LNCaP clone FGC (cell line): ENCODE data around the gene REEP2.
A peak's percentile ranks its signal among the peaks of the same experiment; 100 is the strongest.

Experiments used
- DNase-seq: peaks from one replicate; pipeline ENCODE4 v3.0.0-alpha.2; 2011; ENCODE audit warnings: low read depth
- H3K4me3 ChIP-seq: 2 replicates; pipeline ENCODE4 v1.5.1; 2011; ENCODE audit warnings: mild to moderate bottlenecking, low read depth, low read length, control low read depth
- TF ChIP-seq, protein P1 (sequence below): IDR thresholded peaks from 2 replicates; pipeline ENCODE4 v1.5.1; 2012; ENCODE audit warnings: mild to moderate bottlenecking; ENCODE audit not compliant: control insufficient read depth, insufficient read depth; ENCODE audit errors: extremely low read depth

Gene REEP2

GRCh38 chr5:138418444-138418843 is 20.4 kb upstream of the REEP2 start:
- H3K4me3 ChIP-seq, result no peak overlapping the region
- no peak for DNase-seq
- TF ChIP-seq, protein P1, sequence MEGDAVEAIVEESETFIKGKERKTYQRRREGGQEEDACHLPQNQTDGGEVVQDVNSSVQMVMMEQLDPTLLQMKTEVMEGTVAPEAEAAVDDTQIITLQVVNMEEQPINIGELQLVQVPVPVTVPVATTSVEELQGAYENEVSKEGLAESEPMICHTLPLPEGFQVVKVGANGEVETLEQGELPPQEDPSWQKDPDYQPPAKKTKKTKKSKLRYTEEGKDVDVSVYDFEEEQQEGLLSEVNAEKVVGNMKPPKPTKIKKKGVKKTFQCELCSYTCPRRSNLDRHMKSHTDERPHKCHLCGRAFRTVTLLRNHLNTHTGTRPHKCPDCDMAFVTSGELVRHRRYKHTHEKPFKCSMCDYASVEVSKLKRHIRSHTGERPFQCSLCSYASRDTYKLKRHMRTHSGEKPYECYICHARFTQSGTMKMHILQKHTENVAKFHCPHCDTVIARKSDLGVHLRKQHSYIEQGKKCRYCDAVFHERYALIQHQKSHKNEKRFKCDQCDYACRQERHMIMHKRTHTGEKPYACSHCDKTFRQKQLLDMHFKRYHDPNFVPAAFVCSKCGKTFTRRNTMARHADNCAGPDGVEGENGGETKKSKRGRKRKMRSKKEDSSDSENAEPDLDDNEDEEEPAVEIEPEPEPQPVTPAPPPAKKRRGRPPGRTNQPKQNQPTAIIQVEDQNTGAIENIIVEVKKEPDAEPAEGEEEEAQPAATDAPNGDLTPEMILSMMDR, result no peak

DNA sequence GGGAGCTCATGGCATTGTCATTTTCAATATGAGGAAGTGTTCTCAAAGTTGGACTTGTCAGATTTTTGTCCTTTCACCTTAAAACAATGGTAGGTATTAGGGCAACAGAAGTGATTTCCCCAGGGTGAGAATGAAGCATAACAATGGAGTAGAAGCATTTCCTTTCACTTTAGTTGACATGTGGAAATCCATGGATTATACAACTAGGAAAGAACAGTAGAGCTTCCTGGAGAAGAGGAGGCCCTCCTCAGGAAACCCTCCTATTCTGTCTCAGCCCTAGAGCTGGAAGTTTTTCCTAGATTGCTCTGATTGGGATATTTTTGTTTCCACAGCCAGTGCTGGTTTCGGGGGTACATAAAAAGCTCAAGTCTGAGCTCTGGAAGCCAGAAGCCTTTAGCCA is 13.8 kb upstream of the REEP2 start:
- H3K4me3 ChIP-seq, result no peak overlapping the region
- TF ChIP-seq, protein P1, result no peak
- DNase-seq, result no peak

GRCh38 chr5:138435943-138436342 is 2.9 kb upstream of the REEP2 start:
- TF ChIP-seq, protein P1, result no peak
- no peak for DNase-seq
- H3K4me3 ChIP-seq, result no peak overlapping the region

GRCh38 chr5:138438003-138438723 is 694 bp upstream of the REEP2 start:
- no peak for DNase-seq
- TF ChIP-seq, protein P1, result no peak
- no peak overlapping the region for H3K4me3 ChIP-seq

- no peak for DNase-seq
- TF ChIP-seq, protein P1, result no peak
- peak overlapping the region; percentile 29; the same call in 1 of the 2 replicates for H3K4me3 ChIP-seq
Measured at GRCh38 chr5:138439477-138440158, 761 bp downstream of the REEP2 start.

DNA sequence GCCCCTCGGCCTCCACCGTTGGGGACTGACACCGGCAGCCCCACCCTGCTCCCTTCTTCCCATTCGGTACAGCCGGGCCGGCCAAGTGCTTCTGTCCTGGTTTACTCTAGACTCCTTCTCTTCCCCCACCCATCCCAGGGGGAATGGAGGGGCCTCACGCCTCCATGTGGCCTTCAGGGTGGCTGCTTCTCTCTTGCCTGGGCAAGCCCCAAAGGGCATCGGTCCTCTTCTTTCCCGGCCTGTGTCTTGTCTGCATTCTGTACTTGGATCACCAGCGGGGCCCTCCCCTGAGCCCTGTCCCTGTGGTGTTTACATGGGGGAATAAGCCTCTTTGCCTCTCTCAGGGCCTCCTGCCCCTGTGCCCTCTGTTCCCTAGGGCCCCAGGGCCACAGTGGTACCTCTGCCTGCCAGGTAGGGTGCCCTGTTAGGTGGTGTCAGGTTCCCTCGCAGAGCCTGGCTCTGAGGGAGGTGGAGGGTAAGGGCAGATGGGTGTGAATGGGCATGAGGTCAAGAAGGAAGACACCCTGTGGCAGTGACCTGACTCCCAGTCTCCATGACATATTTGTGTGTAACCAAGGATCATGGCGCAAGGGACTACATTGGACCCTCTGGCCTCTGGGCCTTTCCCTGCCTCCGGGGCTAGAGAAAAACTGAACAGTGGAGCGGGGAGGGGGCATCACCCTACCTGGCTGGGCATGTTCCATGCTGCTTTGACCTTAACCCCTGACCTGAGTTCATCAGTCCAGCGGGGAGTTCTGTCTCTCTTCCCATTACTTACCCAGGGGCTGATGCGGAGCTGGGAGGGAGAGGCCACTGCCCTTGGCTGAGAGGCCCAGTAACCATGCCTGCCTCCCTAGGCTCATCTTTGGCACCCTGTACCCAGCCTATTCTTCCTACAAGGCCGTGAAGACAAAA is 1.6 kb downstream of the REEP2 start:
- DNase-seq, result no peak
- H3K4me3 ChIP-seq, result no peak overlapping the region
- TF ChIP-seq, protein P1, result no peak
